GM12875 (cell line): ENCODE results near the gene ADAMTSL3.

Experiments
- H3K4me3 ChIP-seq: one replicate; pipeline ENCODE4 v1.5.1; 2011; ENCODE audit warnings: low read depth, low read length, control low read depth
- CTCF ChIP-seq: IDR thresholded peaks from 2 replicates; pipeline ENCODE4 v1.5.1; 2011; ENCODE audit warnings: low read depth, mild to moderate bottlenecking, control low read depth, inconsistent platforms, low read length, moderate library complexity, borderline replicate concordance; ENCODE audit not compliant: insufficient read depth

The ADAMTSL3 gene

GRCh38 chr15:83818591-83818990 lies 164.7 kb downstream of the ADAMTSL3 start:
- no peak for TF ChIP-seq CTCF
- no peak overlapping the region for H3K4me3 ChIP-seq

- TF ChIP-seq CTCF, result no peak
- no peak overlapping the region for H3K4me3 ChIP-seq
Measured at GRCh38 chr15:83830381-83830780, 176.5 kb downstream of the ADAMTSL3 start.

GRCh38 chr15:83833569-83833968 lies 179.6 kb downstream of the ADAMTSL3 start:
- no peak overlapping the region for H3K4me3 ChIP-seq
- no peak for TF ChIP-seq CTCF

- H3K4me3 ChIP-seq, result no peak overlapping the region
- no peak for TF ChIP-seq CTCF
Measured at GRCh38 chr15:83835479-83835878, 181.6 kb downstream of the ADAMTSL3 start.

GRCh38 chr15:83837945-83838571 lies 184.1 kb downstream of the ADAMTSL3 start:
- H3K4me3 ChIP-seq, result no peak overlapping the region
- TF ChIP-seq CTCF, result peak; percentile 44; the same call in 1 of the 2 replicates

GRCh38 chr15:83838763-83839162 lies 184.8 kb downstream of the ADAMTSL3 start:
- no peak for TF ChIP-seq CTCF
- no peak overlapping the region for H3K4me3 ChIP-seq

- H3K4me3 ChIP-seq, result no peak overlapping the region
Measured at GRCh38 chr15:83842281-83842680, 188.4 kb downstream of the ADAMTSL3 start.

More at GRCh38 chr15:83842281-83842680, 188.4 kb downstream of the ADAMTSL3 start:
- TF ChIP-seq CTCF, result no peak
